Measurements from ENCODE around the gene MYH15. TPM values are rescaled to one million over a fixed set of nuclear protein-coding genes. Genes with fewer than 3 reads are reported as not detected.

MYH15 gene
- total and polyA plus RNA-seq, 2 donors = 0.10 to 1.2 TPM

GRCh38 chr3:108377384-108377783 lies 133.0 kb downstream of the MYH15 start:
- H3K4me1 ChIP-seq (ENCODE audit: insufficient read depth) = no peaks in the 10 kb centered on the region
- H3K4me3 ChIP-seq (ENCODE audit: low read depth, low read length) = no peak overlapping the region
- no peak overlapping the region for H3K27ac ChIP-seq (ENCODE audit: low read depth)
- 89% methylated on average over 1 of the region's 1 CpG for WGBS
- DNase-seq (ENCODE audit: extremely low spot score) = no peak
- H3K36me3 ChIP-seq (ENCODE audit: insufficient read depth) = no peaks in the 10 kb centered on the region

GRCh38 chr3:108376026-108376425 lies 134.4 kb downstream of the MYH15 start:
- Histone ChIP-seq H3K4me3 (ENCODE audit: low read depth, low read length) (no peak overlapping the region), H3K27ac (ENCODE audit: low read depth) (no peak overlapping the region), H3K4me1 (ENCODE audit: insufficient read depth) (no peaks in the 10 kb centered on the region), H3K36me3 (ENCODE audit: insufficient read depth) (no peaks in the 10 kb centered on the region)
- WGBS = 0% methylated on average over 1 of the region's 1 CpG
- no peak for DNase-seq (ENCODE audit: extremely low spot score)

- DNase-seq (ENCODE audit: extremely low spot score) = no peak
- Histone ChIP-seq H3K4me1 (ENCODE audit: insufficient read depth) (no peaks in the 10 kb centered on the region), H3K27ac (ENCODE audit: low read depth) (no peak overlapping the region), H3K36me3 (ENCODE audit: insufficient read depth) (no peaks in the 10 kb centered on the region), H3K4me3 (ENCODE audit: low read depth, low read length) (no peak overlapping the region)
- whole genome bisulfite sequencing = 77% methylated on average over 2 of the region's 2 CpGs
Observed at GRCh38 chr3:108359011-108359410, 151.4 kb downstream of the MYH15 start.

DNA sequence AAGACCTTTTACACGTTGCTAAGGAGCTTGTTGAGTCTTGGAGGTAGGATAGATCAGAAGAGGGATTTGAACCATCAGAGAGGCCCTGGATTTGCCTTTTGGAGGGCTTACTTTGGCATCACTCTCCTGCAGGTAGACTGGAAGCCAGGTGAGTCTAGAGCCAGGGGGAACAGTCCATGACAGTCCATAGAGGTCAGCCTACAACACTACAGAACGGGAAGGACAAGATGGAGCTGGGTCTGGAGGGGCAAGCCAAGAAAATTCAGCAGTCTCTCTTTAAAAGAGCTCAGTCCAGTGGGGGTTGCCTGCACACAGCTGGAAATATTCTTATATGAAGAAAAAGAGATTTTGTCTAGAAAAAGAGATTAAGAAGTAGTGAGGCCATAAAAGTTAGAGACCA lies 153.4 kb downstream of the MYH15 start:
- Histone ChIP-seq H3K4me1 (ENCODE audit: insufficient read depth) (no peaks in the 10 kb centered on the region), H3K27ac (ENCODE audit: low read depth) (no peak overlapping the region), H3K36me3 (ENCODE audit: insufficient read depth) (no peaks in the 10 kb centered on the region), H3K4me3 (ENCODE audit: low read depth, low read length) (no peak overlapping the region)
- WGBS = 87% methylated on average over 2 of the region's 2 CpGs
- no peak for DNase-seq (ENCODE audit: extremely low spot score)

GRCh38 chr3:108354562-108354961 lies 155.8 kb downstream of the MYH15 start:
- DNase-seq (ENCODE audit: extremely low spot score) = no peak
- H3K4me3 ChIP-seq (ENCODE audit: low read depth, low read length) = no peak overlapping the region
- WGBS = 90% methylated on average over 1 of the region's 1 CpG
- no peaks in the 10 kb centered on the region for H3K4me1 ChIP-seq (ENCODE audit: insufficient read depth)
- no peaks in the 10 kb centered on the region for H3K36me3 ChIP-seq (ENCODE audit: insufficient read depth)
- no peak overlapping the region for H3K27ac ChIP-seq (ENCODE audit: low read depth)

DNA sequence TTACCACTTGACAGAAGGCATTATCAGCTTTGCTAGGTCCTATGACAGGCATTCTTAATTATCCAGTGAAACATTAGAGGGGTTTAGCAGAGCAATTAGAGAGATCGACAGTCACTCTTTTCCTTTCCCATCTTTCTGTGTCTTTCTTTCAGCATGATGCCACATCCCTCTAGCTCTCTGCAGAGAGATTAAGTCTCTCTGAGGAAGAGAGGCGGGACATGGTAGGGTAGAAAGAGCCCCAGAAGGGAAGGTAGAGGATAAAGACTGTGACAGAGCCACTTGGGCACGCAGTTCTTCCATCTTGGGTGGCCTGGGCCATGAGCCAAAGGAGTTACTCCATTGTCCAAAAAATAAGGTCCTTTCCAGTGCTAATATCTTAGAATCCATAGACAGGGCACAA lies 158.2 kb downstream of the MYH15 start:
- no peak for DNase-seq (ENCODE audit: extremely low spot score)
- Histone ChIP-seq H3K27ac (ENCODE audit: low read depth) (no peak overlapping the region), H3K36me3 (ENCODE audit: insufficient read depth) (no peaks in the 10 kb centered on the region), H3K4me3 (ENCODE audit: low read depth, low read length) (no peak overlapping the region), H3K4me1 (ENCODE audit: insufficient read depth) (no peaks in the 10 kb centered on the region)
- WGBS = 47% methylated on average over 3 of the region's 3 CpGs

- Histone ChIP-seq H3K36me3 (ENCODE audit: insufficient read depth) (no peaks in the 10 kb centered on the region), H3K4me3 (ENCODE audit: low read depth, low read length) (no peak overlapping the region), H3K27ac (ENCODE audit: low read depth) (no peak overlapping the region), H3K4me1 (ENCODE audit: insufficient read depth) (no peaks in the 10 kb centered on the region)
- 88% methylated on average over 5 of the region's 5 CpGs for WGBS
- DNase-seq (ENCODE audit: extremely low spot score) = no peak
Observed at GRCh38 chr3:108346301-108347227, 163.8 kb downstream of the MYH15 start.

GRCh38 chr3:108345492-108346205 lies 164.7 kb downstream of the MYH15 start:
- Histone ChIP-seq H3K36me3 (ENCODE audit: insufficient read depth) (no peaks in the 10 kb centered on the region), H3K4me3 (ENCODE audit: low read depth, low read length) (no peak overlapping the region), H3K4me1 (ENCODE audit: insufficient read depth) (no peaks in the 10 kb centered on the region), H3K27ac (ENCODE audit: low read depth) (no peak overlapping the region)
- DNase-seq (ENCODE audit: extremely low spot score) = no peak
- 39% methylated on average over 6 of the region's 6 CpGs for WGBS

DNA sequence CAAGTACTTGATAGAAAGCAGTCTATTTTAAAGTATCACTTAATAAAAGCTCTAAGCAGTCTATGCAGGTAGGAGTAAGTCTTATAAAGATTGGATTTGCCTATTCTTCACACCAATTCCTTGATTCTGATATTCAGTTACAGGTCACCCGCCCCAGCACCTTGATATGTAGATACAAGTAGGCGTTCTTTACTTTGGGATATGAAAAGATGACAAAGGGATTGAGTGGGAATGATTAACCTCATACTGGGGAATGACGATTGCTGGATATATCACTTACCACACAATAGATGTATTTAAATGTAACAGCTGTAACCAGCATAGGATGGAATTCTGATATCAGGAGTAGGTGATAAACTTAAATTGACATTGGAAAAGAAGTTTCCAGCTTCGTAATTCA lies 166.9 kb downstream of the MYH15 start:
- DNase-seq (ENCODE audit: extremely low spot score) = no peak
- Histone ChIP-seq H3K4me3 (ENCODE audit: low read depth, low read length) (no peak overlapping the region), H3K36me3 (ENCODE audit: insufficient read depth) (no peaks in the 10 kb centered on the region), H3K4me1 (ENCODE audit: insufficient read depth) (no peaks in the 10 kb centered on the region), H3K27ac (ENCODE audit: low read depth) (no peak overlapping the region)
- WGBS = 87% methylated on average over 4 of the region's 4 CpGs

DNA sequence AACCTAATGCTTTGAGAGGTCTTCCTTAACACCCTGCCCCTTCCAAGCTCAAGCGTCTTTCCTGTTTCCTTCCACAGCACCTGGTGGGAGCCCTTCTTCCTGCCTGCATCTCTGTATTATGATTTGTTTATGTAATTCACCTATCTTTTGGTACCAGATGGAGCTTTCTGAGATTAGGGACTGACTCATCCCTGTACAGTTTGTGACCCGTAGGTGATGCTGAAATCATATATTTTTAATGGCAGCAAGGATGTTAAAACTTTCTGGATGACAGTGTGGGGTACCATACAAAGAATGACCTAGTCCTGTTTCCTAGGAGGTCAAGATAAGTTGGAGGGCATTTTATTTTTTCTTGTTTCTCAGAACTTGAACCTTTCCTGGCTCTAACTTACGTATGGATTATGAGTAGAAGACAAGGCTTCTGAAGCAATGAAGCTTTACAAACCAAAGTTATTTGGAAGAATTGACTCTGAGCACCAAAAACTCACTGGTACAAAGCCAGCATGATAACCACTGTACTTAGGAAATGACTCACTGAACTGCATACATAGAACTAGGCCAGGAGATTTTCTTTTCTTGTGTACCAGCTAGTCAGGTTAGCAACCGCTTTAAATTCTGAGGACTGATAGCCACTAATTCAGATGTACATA lies 167.4 kb downstream of the MYH15 start:
- no peak overlapping the region for H3K27ac ChIP-seq (ENCODE audit: low read depth)
- H3K4me1 ChIP-seq (ENCODE audit: insufficient read depth) = no peaks in the 10 kb centered on the region
- 58% methylated on average over 4 of the region's 4 CpGs for WGBS
- no peaks in the 10 kb centered on the region for H3K36me3 ChIP-seq (ENCODE audit: insufficient read depth)
- DNase-seq (ENCODE audit: extremely low spot score) = no peak
- no peak overlapping the region for H3K4me3 ChIP-seq (ENCODE audit: low read depth, low read length)

GRCh38 chr3:108341911-108342310 lies 168.5 kb downstream of the MYH15 start:
- H3K36me3 ChIP-seq (ENCODE audit: insufficient read depth) = no peaks in the 10 kb centered on the region
- no peaks in the 10 kb centered on the region for H3K4me1 ChIP-seq (ENCODE audit: insufficient read depth)
- DNase-seq (ENCODE audit: extremely low spot score) = no peak
- H3K4me3 ChIP-seq (ENCODE audit: low read depth, low read length) = no peak overlapping the region
- H3K27ac ChIP-seq (ENCODE audit: low read depth) = no peak overlapping the region
- WGBS = 72% methylated on average over 6 of the region's 6 CpGs

DNA sequence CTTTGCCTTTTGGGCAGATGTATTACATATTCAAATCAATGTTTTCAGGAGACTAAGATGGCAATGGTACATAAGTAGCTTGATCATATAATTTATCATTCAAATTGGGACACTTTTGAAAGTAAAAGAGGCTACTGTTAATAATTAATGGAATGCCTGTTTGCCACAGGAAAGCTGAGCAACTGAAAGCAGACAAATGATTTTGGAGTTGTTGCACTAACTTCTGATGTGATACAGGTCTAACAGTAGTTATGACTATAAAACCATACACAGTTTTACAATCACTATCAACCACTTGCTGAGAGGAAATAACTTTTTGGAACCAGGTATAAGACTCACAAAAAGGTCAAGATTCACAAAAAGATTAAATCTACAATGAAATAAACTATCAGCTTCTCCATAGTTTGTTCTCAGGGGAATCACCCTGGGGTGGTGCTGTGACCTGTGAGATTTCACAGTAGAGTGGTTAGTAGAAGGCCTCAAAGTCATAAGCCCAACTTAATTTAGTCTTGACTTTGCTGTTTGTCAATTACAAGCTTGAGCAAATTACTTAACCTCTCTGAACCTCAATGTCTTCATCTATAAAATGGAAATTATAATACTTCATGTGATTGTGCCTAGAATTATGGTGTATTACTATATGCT lies 171.4 kb downstream of the MYH15 start:
- Histone ChIP-seq H3K36me3 (ENCODE audit: insufficient read depth) (no peaks in the 10 kb centered on the region), H3K4me3 (ENCODE audit: low read depth, low read length) (no peak overlapping the region), H3K4me1 (ENCODE audit: insufficient read depth) (no peaks in the 10 kb centered on the region), H3K27ac (ENCODE audit: low read depth) (no peak overlapping the region)
- DNase-seq (ENCODE audit: extremely low spot score) = no peak

- Histone ChIP-seq H3K36me3 (ENCODE audit: insufficient read depth) (no peaks in the 10 kb centered on the region), H3K27ac (ENCODE audit: low read depth) (no peak overlapping the region), H3K4me1 (ENCODE audit: insufficient read depth) (no peaks in the 10 kb centered on the region), H3K4me3 (ENCODE audit: low read depth, low read length) (no peak overlapping the region)
- WGBS = 95% methylated on average over 1 of the region's 1 CpG
- no peak for DNase-seq (ENCODE audit: extremely low spot score)
Observed at GRCh38 chr3:108334701-108335100, 175.7 kb downstream of the MYH15 start.
